H1 (cell line): ENCODE data around the gene PRPF6.

Source experiments
- BCL11A ChIP-seq, 2 experiments: IDR thresholded peaks; one replicate each; pipeline ENCODE4 v1.6.1; 2011; ENCODE audit warnings: low read depth in 2 of 2, low read length in 2 of 2, mild to moderate bottlenecking in 2 of 2
- CHD1 ChIP-seq: IDR thresholded peaks from 2 replicates; pipeline ENCODE4 v1.6.1; 2012; ENCODE audit warnings: low read depth, low read length, improper control_type of control experiment
- EZH2 ChIP-seq: fragments of 200-600 bp; sonication (generic); IDR thresholded peaks from 2 replicates; pipeline ENCODE4 v1.7.1; 2012; ENCODE audit warnings: low read depth, mild to moderate bottlenecking, moderate library complexity, low read length, inconsistent platforms; ENCODE audit not compliant: severe bottlenecking
- HDAC6 ChIP-seq: IDR thresholded peaks from one replicate; pipeline ENCODE4 v1.7.1; 2012; ENCODE audit warnings: low read depth, mild to moderate bottlenecking, inconsistent platforms, low read length, moderate library complexity
- JUN ChIP-seq: IDR thresholded peaks from 2 replicates; pipeline ENCODE4 v1.6.1; 2011; ENCODE audit warnings: low read depth, mild to moderate bottlenecking, improper control_type of control experiment, low read length
- JUND ChIP-seq: IDR thresholded peaks from 2 replicates; pipeline ENCODE4 v1.6.1; 2011; ENCODE audit warnings: mild to moderate bottlenecking, improper control_type of control experiment, low read length
- POLR2A ChIP-seq, 2 experiments: IDR thresholded peaks; 1 replicate in 1 of 2; 2 replicates in 1 of 2; pipeline ENCODE4 v1.6.1; 2011; ENCODE audit warnings: low read depth in 2 of 2, low read length in 2 of 2, mild to moderate bottlenecking in 2 of 2; ENCODE audit errors: control extremely low read depth in 1 of 2
- POLR2AphosphoS5 ChIP-seq: IDR thresholded peaks from 2 replicates; pipeline ENCODE4 v1.6.1; 2011; ENCODE audit warnings: low read depth, low read length
- RNF2 ChIP-seq: fragments of 200-900, 300-1000 bp; sonication (generic); IDR thresholded peaks from 2 replicates; pipeline ENCODE4 v1.7.1; 2016; ENCODE audit warnings: borderline replicate concordance, low read depth, mild to moderate bottlenecking, antibody characterized with exemption, low read length; ENCODE audit not compliant: poor library complexity, severe bottlenecking; ENCODE audit errors: missing control alignments
- SRF ChIP-seq: IDR thresholded peaks from 2 replicates; pipeline ENCODE4 v1.6.1; 2011; ENCODE audit warnings: mild to moderate bottlenecking, low read depth, low read length, moderate library complexity
- TCF12 ChIP-seq: IDR thresholded peaks from 2 replicates; pipeline ENCODE4 v1.6.1; 2011; ENCODE audit warnings: low read depth, mild to moderate bottlenecking, low read length
- TEAD4 ChIP-seq: IDR thresholded peaks from 2 replicates; pipeline ENCODE4 v1.6.1; 2012; ENCODE audit warnings: low read depth, low read length, inconsistent platforms, mixed read lengths
- TF ChIP-seq, protein P1 (sequence below), 3 experiments: IDR thresholded peaks; 1 replicate in 2 of 3; 2 replicates in 1 of 3; pipeline versions ENCODE4 v1.5.1 to v1.6.1; 2011; ENCODE audit warnings: low read length in 3 of 3, mild to moderate bottlenecking in 3 of 3, inconsistent platforms in 2 of 3, low read depth in 1 of 3, moderate library complexity in 1 of 3; ENCODE audit not compliant: insufficient read depth in 1 of 3; ENCODE audit errors: control extremely low read depth in 1 of 3
- TF ChIP-seq, protein P2 (sequence below): IDR thresholded peaks from 2 replicates; pipeline ENCODE4 v1.6.1; 2011; ENCODE audit warnings: low read length, improper control_type of control experiment

DNA sequence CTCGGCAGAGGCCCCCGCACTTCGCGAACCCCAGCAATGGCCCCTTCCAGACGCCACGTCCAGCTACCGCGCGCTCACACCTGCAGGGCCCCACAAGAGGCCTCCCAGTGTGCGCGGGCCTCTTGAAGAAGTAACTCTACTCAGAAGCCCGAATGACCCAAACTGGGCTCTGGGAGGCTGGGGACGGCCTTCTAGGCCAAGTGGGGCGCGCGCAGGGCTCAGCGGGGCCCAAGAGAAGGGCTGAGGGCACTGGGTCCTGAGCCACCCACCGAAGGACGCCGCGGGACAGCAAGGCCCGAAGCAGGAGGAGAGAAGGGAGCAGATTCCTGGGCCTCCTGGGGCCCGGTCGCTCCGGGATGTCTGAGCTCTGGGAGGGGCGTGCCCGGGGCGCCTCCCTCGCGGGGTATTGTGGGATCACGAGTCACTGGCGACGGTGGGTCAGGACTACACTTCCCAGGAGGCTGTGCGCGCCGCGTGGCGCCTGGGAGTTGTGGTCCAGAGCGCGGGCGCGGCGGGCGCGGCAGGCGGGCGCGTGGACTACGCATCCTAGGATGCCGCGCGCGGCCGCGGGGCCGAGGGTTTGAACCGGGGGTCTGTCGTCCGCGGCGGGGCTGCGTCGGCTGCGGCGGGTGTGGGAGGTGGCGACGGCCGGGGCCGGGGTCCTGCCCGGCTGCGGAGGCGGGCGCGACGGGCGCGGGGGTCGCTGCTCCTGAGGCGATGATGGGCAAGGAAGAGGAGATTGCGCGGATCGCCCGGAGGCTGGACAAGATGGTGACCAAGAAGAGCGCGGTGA is 81.9 kb downstream of the PRPF6 start, which contains the start of gene TCEA2:
- TF ChIP-seq JUND (no peak), EZH2 (no peak), JUN (no peak), RNF2 (no peak), BCL11A (IDR thresholded peaks at IDR 0.05; ENCODE audit: low read depth in 2 of 2, low read length in 2 of 2) (no peak), POLR2A (IDR thresholded peaks at IDR 0.05; ENCODE audit: control extremely low read depth in 1 of 2, low read depth in 2 of 2, low read length in 2 of 2) (peak in 1 of 2 experiments; percentile 21; a peak in 1 of 3 replicates), POLR2AphosphoS5 (no peak), SRF (peak; percentile 24; the same call in 1 of the 2 replicates), HDAC6 (no peak), CHD1 (no peak), TEAD4 (no peak), TCF12 (no peak)
- TF ChIP-seq, protein P1, sequence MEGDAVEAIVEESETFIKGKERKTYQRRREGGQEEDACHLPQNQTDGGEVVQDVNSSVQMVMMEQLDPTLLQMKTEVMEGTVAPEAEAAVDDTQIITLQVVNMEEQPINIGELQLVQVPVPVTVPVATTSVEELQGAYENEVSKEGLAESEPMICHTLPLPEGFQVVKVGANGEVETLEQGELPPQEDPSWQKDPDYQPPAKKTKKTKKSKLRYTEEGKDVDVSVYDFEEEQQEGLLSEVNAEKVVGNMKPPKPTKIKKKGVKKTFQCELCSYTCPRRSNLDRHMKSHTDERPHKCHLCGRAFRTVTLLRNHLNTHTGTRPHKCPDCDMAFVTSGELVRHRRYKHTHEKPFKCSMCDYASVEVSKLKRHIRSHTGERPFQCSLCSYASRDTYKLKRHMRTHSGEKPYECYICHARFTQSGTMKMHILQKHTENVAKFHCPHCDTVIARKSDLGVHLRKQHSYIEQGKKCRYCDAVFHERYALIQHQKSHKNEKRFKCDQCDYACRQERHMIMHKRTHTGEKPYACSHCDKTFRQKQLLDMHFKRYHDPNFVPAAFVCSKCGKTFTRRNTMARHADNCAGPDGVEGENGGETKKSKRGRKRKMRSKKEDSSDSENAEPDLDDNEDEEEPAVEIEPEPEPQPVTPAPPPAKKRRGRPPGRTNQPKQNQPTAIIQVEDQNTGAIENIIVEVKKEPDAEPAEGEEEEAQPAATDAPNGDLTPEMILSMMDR (IDR thresholded peaks at IDR 0.05; ENCODE audit: control extremely low read depth in 1 of 3, insufficient read depth in 1 of 3, low read depth in 1 of 3, low read length in 3 of 3): 0 out of 4 replicates have a peak, but pooled peaks of 1 of the 3 experiments have one; percentile 3
- TF ChIP-seq, protein P2, sequence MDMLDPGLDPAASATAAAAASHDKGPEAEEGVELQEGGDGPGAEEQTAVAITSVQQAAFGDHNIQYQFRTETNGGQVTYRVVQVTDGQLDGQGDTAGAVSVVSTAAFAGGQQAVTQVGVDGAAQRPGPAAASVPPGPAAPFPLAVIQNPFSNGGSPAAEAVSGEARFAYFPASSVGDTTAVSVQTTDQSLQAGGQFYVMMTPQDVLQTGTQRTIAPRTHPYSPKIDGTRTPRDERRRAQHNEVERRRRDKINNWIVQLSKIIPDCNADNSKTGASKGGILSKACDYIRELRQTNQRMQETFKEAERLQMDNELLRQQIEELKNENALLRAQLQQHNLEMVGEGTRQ: no peak
